H1 (cell line): Measurements from ENCODE around the gene SH2D2A. TPM values are rescaled to one million over a fixed set of nuclear protein-coding genes. Genes with fewer than 3 reads are reported as not detected.
A peak's percentile ranks its signal among the peaks of the same experiment; 100 is the strongest.

Source experiments
- CTCF ChIA-PET: fragments of 300-600 bp; sonication (Branson Sonifier 250); formaldehyde crosslinking; loops from one replicate; lab custom pipeline; 2021; ENCODE audit not compliant: partially characterized antibody; lab: Charles Lee
- POLR2A ChIA-PET: fragments of 300-600 bp; sonication (Branson Sonifier 250); formaldehyde crosslinking; loops from one replicate; lab custom pipeline; 2021; ENCODE audit warnings: inconsistent platforms; ENCODE audit not compliant: partially characterized antibody; lab: Charles Lee
- DNase-seq, 2 experiments: peaks; one replicate each; pipeline versions ENCODE4 v3.0.0 to v3.0.0-alpha.2; 2010 to 2022; ENCODE audit warnings: low spot score in 2 of 2, low read depth in 1 of 2, mixed read lengths in 1 of 2
- FAIRE-seq: peaks from 2 replicates; lab custom pipeline; 2011; peaks lifted over from hg19 to GRCh38; lab: Jason Lieb, UNC
- H2AFZ ChIP-seq: 2 replicates; pipeline ENCODE4 v1.8.1; 2012; ENCODE audit warnings: low read length, inconsistent platforms
- H2AK5ac ChIP-seq: 2 replicates; pipeline ENCODE4 v1.6.1; 2013; ENCODE audit warnings: low read depth, low read length
- H2BK120ac ChIP-seq: replicated peaks from 2 replicates; pipeline ENCODE3; 2013; ENCODE audit warnings: low read depth, low read length, inconsistent platforms
- H2BK12ac ChIP-seq: 2 replicates; pipeline ENCODE4 v1.6.1; 2013; ENCODE audit warnings: low read depth, low read length
- H2BK15ac ChIP-seq: 2 replicates; pipeline ENCODE4 v1.6.1; 2013; ENCODE audit warnings: low read length
- H2BK20ac ChIP-seq: 2 replicates; pipeline ENCODE4 v1.6.1; 2013; ENCODE audit warnings: low read length
- H2BK5ac ChIP-seq: 2 replicates; pipeline ENCODE4 v1.6.1; 2013; ENCODE audit warnings: low read depth, low read length
- H3K14ac ChIP-seq: 2 replicates; pipeline ENCODE4 v1.6.1; 2013; ENCODE audit warnings: inconsistent platforms; ENCODE audit not compliant: insufficient read length
- H3K18ac ChIP-seq: 2 replicates; pipeline ENCODE4 v1.6.1; 2013; ENCODE audit warnings: low read length; ENCODE audit errors: extremely low read depth
- H3K23ac ChIP-seq: 2 replicates; pipeline ENCODE4 v1.6.1; 2013; ENCODE audit warnings: inconsistent platforms; ENCODE audit not compliant: insufficient read length
- H3K23me2 ChIP-seq: 2 replicates; pipeline ENCODE4 v1.6.1; 2013; ENCODE audit warnings: low read depth, low read length
- H3K27ac ChIP-seq: 2 replicates; pipeline ENCODE4 v1.6.1; 2011; ENCODE audit warnings: low read depth, low read length, inconsistent platforms
- H3K27me3 ChIP-seq, 4 experiments: replicated peaks in 1 of 4; 1 replicate in 1 of 4; 2 replicates in 3 of 4; pipeline versions ENCODE4 v1.6.1 to v1.8.1; 2011 to 2013; ENCODE audit warnings: low read length in 3 of 4, mild to moderate bottlenecking in 3 of 4, inconsistent platforms in 2 of 4, mixed read lengths in 2 of 4, moderate library complexity in 1 of 4; ENCODE audit not compliant: control insufficient read depth in 3 of 4, insufficient read depth in 3 of 4; ENCODE audit errors: extremely low read depth in 1 of 4
- H3K36me3 ChIP-seq, 4 experiments: 2 replicates each; pipeline versions ENCODE4 v1.6.1 to v1.8.1; 2011 to 2013; ENCODE audit warnings: mild to moderate bottlenecking in 4 of 4, low read length in 3 of 4, moderate library complexity in 2 of 4, control low read depth in 1 of 4, inconsistent platforms in 1 of 4; ENCODE audit not compliant: insufficient read depth in 4 of 4, control insufficient read depth in 2 of 4
- H3K4ac ChIP-seq: replicated peaks from 2 replicates; pipeline ENCODE3; 2013; ENCODE audit warnings: low read length, low read depth, mixed read lengths, inconsistent platforms; ENCODE audit not compliant: insufficient read length
- H3K4me1 ChIP-seq, 4 experiments: replicated peaks in 1 of 4; 1 replicate in 1 of 4; 2 replicates in 3 of 4; pipeline versions ENCODE4 v1.6.1 to v1.8.1; 2011 to 2013; ENCODE audit warnings: low read length in 3 of 4, inconsistent platforms in 2 of 4, mixed read lengths in 1 of 4; ENCODE audit not compliant: insufficient read depth in 4 of 4, control insufficient read depth in 3 of 4
- H3K4me2 ChIP-seq, 2 experiments: 2 replicates each; pipeline versions ENCODE4 v1.6.1 to v1.8.1; 2011 to 2013; ENCODE audit warnings: low read depth in 2 of 2, low read length in 2 of 2, control low read depth in 1 of 2, inconsistent platforms in 1 of 2, mild to moderate bottlenecking in 1 of 2; ENCODE audit not compliant: insufficient read depth in 1 of 2
- H3K4me3 ChIP-seq, 4 experiments: fragments of 200-600, 300-600 bp in 1 of 4; sonication (generic), shearing (Covaris generic), sonication (Bioruptor Twin) in 1 of 4; 2 replicates each; pipeline versions ENCODE4 v1.5.1 to v1.8.1; 2011 to 2016; ENCODE audit warnings: low read length in 4 of 4, low read depth in 3 of 4, control low read depth in 2 of 4, inconsistent platforms in 2 of 4, mild to moderate bottlenecking in 2 of 4, mixed read lengths in 1 of 4, moderate library complexity in 1 of 4; ENCODE audit not compliant: insufficient read depth in 2 of 4; ENCODE audit errors: extremely low read depth in 1 of 4
- H3K56ac ChIP-seq: replicated peaks from 2 replicates; pipeline ENCODE3; 2013; ENCODE audit warnings: low read depth, mild to moderate bottlenecking, mixed read lengths, low read length, inconsistent platforms; ENCODE audit not compliant: insufficient read length
- H3K79me1 ChIP-seq: 2 replicates; pipeline ENCODE4 v1.6.1; 2013; ENCODE audit warnings: low read depth, low read length, control low read depth
- H3K79me2 ChIP-seq, 2 experiments: 2 replicates each; pipeline versions ENCODE4 v1.6.1 to v1.8.1; 2012 to 2013; ENCODE audit warnings: low read length in 2 of 2, mild to moderate bottlenecking in 2 of 2, inconsistent platforms in 1 of 2; ENCODE audit not compliant: insufficient read depth in 2 of 2, control insufficient read depth in 1 of 2
- H3K9ac ChIP-seq, 4 experiments: replicated peaks in 1 of 4; 1 replicate in 1 of 4; 2 replicates in 3 of 4; pipeline versions ENCODE4 v1.6.1 to v1.8.1; 2011 to 2013; ENCODE audit warnings: low read depth in 3 of 4, low read length in 3 of 4, control low read depth in 2 of 4, mild to moderate bottlenecking in 2 of 4, moderate library complexity in 2 of 4, inconsistent platforms in 1 of 4; ENCODE audit errors: extremely low read depth in 1 of 4
- H3K9me3 ChIP-seq, 2 experiments: 2 replicates each; pipeline versions ENCODE4 v1.6.1 to v1.8.1; 2012 to 2013; ENCODE audit warnings: mild to moderate bottlenecking in 2 of 2, moderate library complexity in 2 of 2, control low read depth in 1 of 2, inconsistent platforms in 1 of 2, low read depth in 1 of 2, low read length in 1 of 2, mixed read lengths in 1 of 2; ENCODE audit not compliant: insufficient read depth in 2 of 2
- H4K20me1 ChIP-seq, 2 experiments: replicated peaks in 1 of 2; 2 replicates each; pipeline versions ENCODE3 to v1.8.1; 2011 to 2013; ENCODE audit warnings: inconsistent platforms in 2 of 2, low read length in 2 of 2, mild to moderate bottlenecking in 1 of 2; ENCODE audit not compliant: insufficient read depth in 2 of 2, control insufficient read depth in 1 of 2
- H4K5ac ChIP-seq: 2 replicates; pipeline ENCODE4 v1.6.1; 2013; ENCODE audit warnings: low read length, low read depth, mixed read lengths, inconsistent platforms; ENCODE audit not compliant: insufficient read length
- H4K8ac ChIP-seq: 2 replicates; pipeline ENCODE4 v1.8.0; 2013; ENCODE audit warnings: mild to moderate bottlenecking, moderate library complexity, low read length, inconsistent platforms; ENCODE audit not compliant: insufficient read depth; ENCODE audit errors: extremely low read depth
- H4K91ac ChIP-seq: replicated peaks from 2 replicates; pipeline ENCODE3; 2013; ENCODE audit warnings: low read length, mixed read lengths, inconsistent platforms; ENCODE audit not compliant: insufficient read length
- EP300 ChIP-seq, 2 experiments: IDR thresholded peaks; 1 replicate in 1 of 2; 2 replicates in 1 of 2; pipeline ENCODE4 v1.6.1; 2011 to 2012; ENCODE audit warnings: low read depth in 2 of 2, low read length in 2 of 2, mild to moderate bottlenecking in 2 of 2, borderline replicate concordance in 1 of 2, inconsistent platforms in 1 of 2, moderate library complexity in 1 of 2
- GABPA ChIP-seq: IDR thresholded peaks from 2 replicates; pipeline ENCODE4 v1.6.1; 2011; ENCODE audit warnings: mild to moderate bottlenecking, low read length, moderate library complexity, borderline replicate concordance; ENCODE audit not compliant: insufficient read depth
- KDM4A ChIP-seq: IDR thresholded peaks from one replicate; pipeline ENCODE4 v1.7.1; 2012; ENCODE audit warnings: low read depth, mild to moderate bottlenecking, moderate library complexity, low read length, inconsistent platforms; ENCODE audit not compliant: severe bottlenecking
- KDM5A ChIP-seq: fragments of 200-600 bp; IDR thresholded peaks from 2 replicates; pipeline ENCODE4 v1.7.1; 2012; ENCODE audit warnings: mild to moderate bottlenecking, low read length, inconsistent platforms, mixed read lengths
- RFX5 ChIP-seq: IDR thresholded peaks from 2 replicates; pipeline ENCODE4 v1.6.1; 2011; ENCODE audit warnings: low read depth, low read length, improper control_type of control experiment, borderline replicate concordance
- RNF2 ChIP-seq: fragments of 200-900, 300-1000 bp; sonication (generic); IDR thresholded peaks from 2 replicates; pipeline ENCODE4 v1.7.1; 2016; ENCODE audit warnings: borderline replicate concordance, low read depth, mild to moderate bottlenecking, antibody characterized with exemption, low read length; ENCODE audit not compliant: poor library complexity, severe bottlenecking; ENCODE audit errors: missing control alignments
- SP2 ChIP-seq: IDR thresholded peaks from 2 replicates; pipeline ENCODE4 v1.6.1; 2012; ENCODE audit warnings: mild to moderate bottlenecking, low read length, inconsistent platforms
- SUZ12 ChIP-seq: fragments of 200-600 bp; sonication (generic); IDR thresholded peaks from 2 replicates; pipeline ENCODE4 v1.6.1; 2012; ENCODE audit warnings: mild to moderate bottlenecking, inconsistent platforms, low read length, moderate library complexity, mixed read lengths
- ZNF274 ChIP-seq: IDR thresholded peaks from 2 replicates; pipeline ENCODE4 v1.7.0; 2012; ENCODE audit warnings: low read length, borderline replicate concordance; ENCODE audit errors: extremely low read depth
- WGBS, 2 experiments: shearing (Covaris generic) in 1 of 2; methylation state at CpG; one replicate each; pipeline versions ENCODE4 v1.1.6 to v1.1.7; 2013 to 2015; ENCODE audit warnings: low lambda C conversion rate in 2 of 2, mixed read lengths in 2 of 2, inconsistent platforms in 1 of 2, low coverage in 1 of 2, missing lambda C conversion rate in 1 of 2; ENCODE audit not compliant: insufficient replicate concordance in 2 of 2, insufficient coverage in 1 of 2, insufficient read length in 1 of 2; ENCODE audit errors: extremely low coverage in 1 of 2, missing lambda C conversion rate in 1 of 2; 5-methylcytosine and 5-hydroxymethylcytosine counted together
- polyA plus RNA-seq, 7 experiments: library from polyadenylated mRNA; depleted of rRNA in 3 of 7; stranded (reverse) in 5 of 7; unstranded in 2 of 7; fragments of >200 nt in 5 of 7; fragments of 200-250 nt in 2 of 7; gene quantifications; 1 replicate in 5 of 7; 2 replicates in 1 of 7; 4 replicates in 1 of 7; pipeline versions ENCODE4 v1.2.1 to v1.2.3, GENCODE V29; 2011 to 2013; ENCODE audit warnings: missing spikeins in 2 of 7, mixed read lengths in 2 of 7
- total RNA-seq: library from RNA; stranded (reverse); fragmentation: NEBNext Ultra II Directional; extraction: Animal tissue kit (Norgen Biotek cat#: 25700); gene quantifications from 2 replicates; pipeline ENCODE4 v1.2.1, GENCODE V29; 2021
- TF ChIP-seq, protein P1 (sequence below): IDR thresholded peaks from 2 replicates; pipeline ENCODE4 v1.6.1; 2011; ENCODE audit warnings: low read depth, mild to moderate bottlenecking, low read length; ENCODE audit not compliant: insufficient read depth

Gene SH2D2A
- total and polyA plus RNA-seq, 2 of the 8 experiments (the other 6 are each of a cell fraction or from before 2014, with no cell fraction given) = 3.3 to 7.9 TPM

DNA sequence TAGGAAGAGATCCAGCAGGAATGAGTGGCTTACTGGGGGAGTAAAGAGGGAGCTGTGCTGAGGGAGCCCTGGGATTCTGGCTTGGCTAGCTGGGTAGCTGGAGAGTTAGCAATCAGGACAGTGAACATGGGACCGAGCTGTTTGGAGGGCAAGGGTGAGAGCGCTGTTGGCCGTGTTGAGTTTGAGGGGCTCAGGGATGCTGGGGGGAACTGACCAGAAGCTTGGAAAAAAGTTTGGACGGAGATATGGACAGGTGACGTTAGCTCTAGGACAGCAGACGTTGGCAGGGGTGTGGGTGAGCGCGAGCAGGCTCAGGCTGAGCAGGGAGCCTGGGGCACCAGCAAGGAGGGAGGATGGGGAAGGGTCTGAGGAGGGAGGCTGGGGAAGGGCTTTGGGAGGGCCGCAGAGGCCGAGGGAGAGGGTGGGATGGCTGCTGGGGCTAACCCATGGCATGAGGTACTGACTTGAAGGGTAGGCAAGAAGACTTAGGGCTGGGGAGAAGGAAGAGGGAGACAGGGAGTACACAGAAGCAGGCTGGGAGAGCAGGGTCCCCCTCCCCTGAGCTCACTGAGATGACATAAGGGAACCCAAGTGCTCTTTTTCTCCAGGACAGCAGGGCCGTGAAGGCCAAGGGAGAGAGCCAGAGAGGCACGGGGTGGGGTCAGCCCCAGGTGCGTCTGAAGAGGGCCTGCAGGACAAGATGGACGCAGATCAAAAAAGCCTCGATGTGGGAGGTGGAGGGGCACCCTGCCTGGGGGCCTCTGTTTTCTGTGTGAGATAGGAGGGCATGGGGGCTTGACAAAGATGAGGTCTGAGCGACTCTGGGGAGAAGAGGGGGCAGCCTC is 8.2 kb downstream of the SH2D2A start:
- H3K27ac ChIP-seq = no peak overlapping the region
- no peak overlapping the region for H3K4me2 ChIP-seq
- H2BK120ac ChIP-seq = no peak overlapping the region
- H3K79me1 ChIP-seq = no peaks in the 10 kb centered on the region
- H3K56ac ChIP-seq = no peak overlapping the region
- H2BK20ac ChIP-seq = no peak overlapping the region
- ChIA-PET POLR2A (interaction anchor here (1.2 to 2.0 kb wide), 4 partner anchors 8 to 57 kb away, joined by 3 to 6 read pairs (median 4); partner anchors contain the start of genes HDGF and NTRK1), CTCF (interaction anchor here (0.6 to 31.8 kb wide), 16 partner anchors 9 to 120 kb away, joined by 3 to 491 read pairs (median 4); partner anchors contain the start of genes CRABP2, INSRR, NTRK1 and SH2D2A)
- H4K5ac ChIP-seq = no peak overlapping the region
- no peak for FAIRE-seq
- H3K4me3 ChIP-seq = no peak overlapping the region
- no peaks in the 10 kb centered on the region for H3K23me2 ChIP-seq
- no peaks in the 10 kb centered on the region for H3K9me3 ChIP-seq
- H4K91ac ChIP-seq = no peak overlapping the region
- peaks cover 0 to 19% (median 17%) of the 10 kb centered on the region in 4 experiments; a peak in 6 of 7 replicates for H3K27me3 ChIP-seq
- no peak overlapping the region for H3K18ac ChIP-seq
- peaks cover 0 to 4% (median under 1%) of the 10 kb centered on the region in 4 experiments; a peak in 5 of 7 replicates for H3K4me1 ChIP-seq
- H3K14ac ChIP-seq = no peak overlapping the region
- H3K9ac ChIP-seq = no peak overlapping the region
- no peak overlapping the region for H2BK15ac ChIP-seq
- no peak overlapping the region for H2AK5ac ChIP-seq
- H4K20me1 ChIP-seq = no peaks in the 10 kb centered on the region
- H3K79me2 ChIP-seq = no peaks in the 10 kb centered on the region
- 0 out of 2 replicates have a peak overlapping the region, but pooled peaks have one; percentile 27 for H2BK12ac ChIP-seq
- WGBS, 2 experiments = 81% methylated on average over 16 of the region's 16 CpGs; no CpG with 5 or more reads in 1 of the 2 experiments
- no peak overlapping the region for H3K4ac ChIP-seq
- H4K8ac ChIP-seq = peak overlapping the region; percentile 11; the same call in 1 of the 2 replicates
- H2BK5ac ChIP-seq = no peak overlapping the region
- H3K36me3 ChIP-seq = no peaks in the 10 kb centered on the region
- no peak overlapping the region for H3K23ac ChIP-seq
- no peak for DNase-seq
- no peak overlapping the region for H2AFZ ChIP-seq
- TF ChIP-seq RNF2 (no peak), ZNF274 (no peak), KDM4A (no peak), GABPA (no peak), SP2 (no peak), RFX5 (no peak), EP300 (IDR thresholded peaks at IDR 0.05; ENCODE audit: borderline replicate concordance in 1 of 2, low read depth in 2 of 2, low read length in 2 of 2) (no peak), KDM5A (no peak), SUZ12 (no peak)
- TF ChIP-seq, protein P1, sequence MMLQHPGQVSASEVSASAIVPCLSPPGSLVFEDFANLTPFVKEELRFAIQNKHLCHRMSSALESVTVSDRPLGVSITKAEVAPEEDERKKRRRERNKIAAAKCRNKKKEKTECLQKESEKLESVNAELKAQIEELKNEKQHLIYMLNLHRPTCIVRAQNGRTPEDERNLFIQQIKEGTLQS = no peak
